ENCODE measurements around the gene PIWIL4. TPM values are rescaled to one million over a fixed set of nuclear protein-coding genes. Genes with fewer than 3 reads are reported as not detected.
A peak's percentile ranks its signal among the peaks of the same experiment; 100 is the strongest.

Gene PIWIL4
- total and polyA plus RNA-seq, 8 donors = 1.3 to 7.5 (median 5.7) TPM

- intact Hi-C loops (cut with DNase I) = no loop called here
- no peak overlapping the region for H3K27ac ChIP-seq
- TF ChIP-seq CTCF (IDR thresholded peaks at IDR 0.05) = no peak
Measured at GRCh38 chr11:94524341-94524740, 42.8 kb upstream of the PIWIL4 start.

GRCh38 chr11:94525546-94526324, 41.4 kb upstream of the PIWIL4 start:
- no peaks in the 10 kb centered on the region for H3K27me3 ChIP-seq
- peak; percentile 65 for ATAC-seq
- H3K4me3 ChIP-seq = no peak overlapping the region
- no peaks in the 10 kb centered on the region for H3K9me3 ChIP-seq
- H3K36me3 ChIP-seq = no peaks in the 10 kb centered on the region
- intact Hi-C loops (cut with DNase I) = no loop called here
- DNase-seq = peak in 3 of 4 donors; percentile 64 to 79 (median 73)
- no peak overlapping the region for H3K27ac ChIP-seq
- H3K4me1 ChIP-seq = peaks cover 0 to 14% of the 10 kb centered on the region in 2 donors
- TF ChIP-seq CTCF (IDR thresholded peaks at IDR 0.05) = no peak

More at GRCh38 chr11:94524341-94524740, 42.8 kb upstream of the PIWIL4 start:
- no peaks in the 10 kb centered on the region for H3K27me3 ChIP-seq
- DNase-seq = no peak
- ATAC-seq = no peak
- H3K4me1 ChIP-seq = peaks cover 0 to 22% of the 10 kb centered on the region in 2 donors
- no peaks in the 10 kb centered on the region for H3K9me3 ChIP-seq
- H3K4me3 ChIP-seq = no peak overlapping the region
- H3K36me3 ChIP-seq = no peaks in the 10 kb centered on the region

- no peak overlapping the region for H3K27ac ChIP-seq
- no peak for TF ChIP-seq CTCF (IDR thresholded peaks at IDR 0.05)
- no peaks in the 10 kb centered on the region for H3K27me3 ChIP-seq
- H3K4me1 ChIP-seq = peaks cover 0 to 14% of the 10 kb centered on the region in 2 donors
- DNase-seq = no peak
- H3K4me3 ChIP-seq = no peak overlapping the region
- no peaks in the 10 kb centered on the region for H3K9me3 ChIP-seq
- intact Hi-C loops (cut with DNase I) = no loop called here
- peak; percentile 29 for ATAC-seq
- no peaks in the 10 kb centered on the region for H3K36me3 ChIP-seq
Measured at GRCh38 chr11:94526645-94527438, 40.3 kb upstream of the PIWIL4 start.

- no peak for TF ChIP-seq CTCF (IDR thresholded peaks at IDR 0.05)
- Histone ChIP-seq H3K4me3 (no peak overlapping the region), H3K4me1 (peaks cover 0 to 15% of the 10 kb centered on the region in 2 donors), H3K36me3 (no peaks in the 10 kb centered on the region), H3K9me3 (no peaks in the 10 kb centered on the region), H3K27me3 (no peaks in the 10 kb centered on the region), H3K27ac (no peak overlapping the region)
- intact Hi-C loops (cut with DNase I) = no loop called here
- ATAC-seq (no peak), DNase-seq (no peak)
Measured at GRCh38 chr11:94528551-94528950, 38.6 kb upstream of the PIWIL4 start.

- TF ChIP-seq CTCF (IDR thresholded peaks at IDR 0.05) = no peak
- H3K36me3 ChIP-seq = no peaks in the 10 kb centered on the region
- no peak overlapping the region for H3K27ac ChIP-seq
- no peak overlapping the region for H3K4me3 ChIP-seq
- H3K27me3 ChIP-seq = no peaks in the 10 kb centered on the region
- no peaks in the 10 kb centered on the region for H3K9me3 ChIP-seq
- no peak for ATAC-seq
- intact Hi-C loops (cut with DNase I) = no loop called here
- no peak for DNase-seq
- H3K4me1 ChIP-seq = peaks cover 0 to 12% of the 10 kb centered on the region in 2 donors
Measured at GRCh38 chr11:94532211-94532610, 35.0 kb upstream of the PIWIL4 start.
